Measurements from ENCODE around the gene CACNA2D3. TPM values are rescaled to one million over a fixed set of nuclear protein-coding genes. Genes with fewer than 3 reads are reported as not detected.

The CACNA2D3 gene
- total RNA-seq, 1 experiment from 2014 or later: 0.06 TPM

- DNase-seq (ENCODE audit: low read depth): no peak
Observed at GRCh38 chr3:54127499-54128056, 5.2 kb downstream of the CACNA2D3 start.

DNA sequence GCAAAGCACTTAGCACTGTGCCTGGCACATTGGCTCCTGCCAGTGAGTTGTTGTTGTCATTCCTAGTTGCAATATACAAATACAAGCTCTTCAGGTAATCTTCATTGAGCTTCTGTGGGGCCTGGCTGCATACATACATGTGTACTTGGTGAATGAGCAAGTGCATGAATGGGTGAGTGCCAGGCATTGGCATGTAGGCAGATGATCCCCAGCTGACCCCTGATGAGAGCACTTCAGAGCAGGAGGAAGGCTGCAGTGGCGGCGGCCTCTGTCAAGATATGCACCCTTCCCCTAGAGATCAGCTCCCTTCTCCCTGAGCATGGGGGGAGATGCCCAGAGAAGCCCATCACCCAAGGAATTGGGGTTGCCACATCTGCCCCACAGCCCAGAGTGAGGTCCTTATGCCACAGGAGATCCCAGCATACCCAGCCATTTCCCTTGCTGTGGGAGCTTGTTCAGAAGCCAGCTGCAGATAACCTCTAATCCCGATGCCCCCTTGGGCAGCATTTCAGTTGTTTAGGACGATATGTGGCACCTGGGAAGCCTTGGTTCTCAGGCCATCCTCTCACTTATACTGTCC, 8.8 kb downstream of the CACNA2D3 start:
- DNase-seq (ENCODE audit: low read depth): no peak

- no peak for DNase-seq (ENCODE audit: low read depth)
Observed at GRCh38 chr3:54131890-54132289, 9.5 kb downstream of the CACNA2D3 start.

- no peak for DNase-seq (ENCODE audit: low read depth)
Observed at GRCh38 chr3:54132685-54133084, 10.3 kb downstream of the CACNA2D3 start.

- no peak for DNase-seq (ENCODE audit: low read depth)
Observed at GRCh38 chr3:54133196-54133595, 10.8 kb downstream of the CACNA2D3 start.

- no peak for DNase-seq (ENCODE audit: low read depth)
Observed at GRCh38 chr3:54134155-54134554, 11.8 kb downstream of the CACNA2D3 start.

DNA sequence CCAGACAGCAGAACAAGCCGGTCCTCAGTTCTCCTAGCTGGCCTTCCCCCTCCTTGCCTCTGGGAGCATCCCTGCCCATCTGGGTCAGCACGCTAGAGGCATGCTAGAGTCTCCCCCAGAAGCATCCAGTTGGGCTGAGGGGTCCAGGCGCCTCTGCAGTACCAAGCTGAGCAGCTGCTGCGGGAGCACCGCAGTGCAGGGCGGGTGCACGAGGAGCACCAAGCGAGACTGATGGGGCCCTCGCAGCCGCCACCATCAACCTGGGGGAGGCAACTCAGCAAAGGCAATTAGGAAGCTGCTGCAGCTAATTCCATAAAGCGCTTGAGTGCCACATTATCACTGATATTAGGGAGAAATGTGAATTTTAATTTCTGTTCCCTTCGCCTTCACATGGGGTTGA, 12.4 kb downstream of the CACNA2D3 start:
- no peak for DNase-seq (ENCODE audit: low read depth)

- DNase-seq (ENCODE audit: low read depth): no peak
Observed at GRCh38 chr3:54137311-54137710, 15.0 kb downstream of the CACNA2D3 start.

- DNase-seq (ENCODE audit: low read depth): no peak
Observed at GRCh38 chr3:54138937-54139547, 16.7 kb downstream of the CACNA2D3 start.

- DNase-seq (ENCODE audit: low read depth): no peak
Observed at GRCh38 chr3:54139630-54140029, 17.3 kb downstream of the CACNA2D3 start.

DNA sequence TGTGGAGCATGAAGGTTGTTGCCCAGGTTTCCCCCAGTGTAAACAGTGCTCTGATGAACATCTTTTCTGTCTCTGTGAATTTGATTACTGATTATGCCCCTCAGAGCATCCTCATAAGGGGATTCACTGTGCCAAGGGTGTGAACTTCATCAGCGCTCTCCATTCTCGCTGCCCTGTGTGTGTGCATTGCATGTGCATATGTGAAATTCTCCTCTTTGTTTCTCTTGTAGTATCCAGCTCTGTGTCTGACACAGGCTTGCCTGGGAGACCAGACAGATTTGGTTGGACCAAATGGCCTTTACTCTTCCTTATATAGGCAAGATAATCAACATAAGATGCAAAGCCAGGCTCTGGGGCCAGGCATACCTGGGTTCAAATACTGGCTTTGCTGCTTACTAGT, 21.9 kb downstream of the CACNA2D3 start:
- no peak for DNase-seq (ENCODE audit: low read depth)

DNA sequence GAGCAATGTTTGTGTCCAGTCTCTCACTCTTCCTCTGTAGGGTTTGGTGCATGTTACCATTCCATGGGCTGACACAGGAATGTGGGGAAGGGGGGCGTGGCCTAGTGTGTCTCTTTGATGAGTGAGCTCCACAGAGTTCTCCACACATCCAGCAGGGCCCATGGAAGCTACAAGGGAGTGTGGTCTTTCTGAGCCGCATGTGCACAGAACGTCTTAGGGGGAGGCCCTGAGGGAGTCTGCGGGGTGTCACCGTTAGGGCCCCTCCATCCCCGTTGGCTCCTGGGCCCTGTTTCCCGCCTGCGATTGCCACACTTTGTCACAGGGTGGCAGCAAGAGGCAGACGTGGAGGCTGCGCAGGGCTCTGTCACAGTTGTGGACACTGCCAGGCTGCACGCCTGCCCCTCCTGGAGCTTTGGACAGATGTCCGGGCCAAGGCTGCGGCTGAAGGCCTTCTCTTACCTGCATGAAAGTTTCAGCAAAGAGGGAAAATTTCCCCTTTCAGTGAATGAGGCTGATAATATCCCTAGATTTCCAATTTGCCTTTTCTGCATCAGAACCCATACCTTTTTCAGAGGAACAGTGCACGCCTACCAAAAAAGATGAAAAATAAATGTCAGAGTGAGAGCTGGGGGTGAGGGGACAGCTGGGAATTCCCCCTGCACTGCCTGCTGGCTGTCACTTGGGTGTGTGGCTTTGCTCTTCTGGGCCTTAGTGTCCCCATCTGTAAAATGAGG, 24.3 kb downstream of the CACNA2D3 start:
- no peak for DNase-seq (ENCODE audit: low read depth)

- no peak for DNase-seq (ENCODE audit: low read depth)
Observed at GRCh38 chr3:54150864-54151467, 28.6 kb downstream of the CACNA2D3 start.

- DNase-seq (ENCODE audit: low read depth): no peak
Observed at GRCh38 chr3:54153477-54153876, 31.1 kb downstream of the CACNA2D3 start.

DNA sequence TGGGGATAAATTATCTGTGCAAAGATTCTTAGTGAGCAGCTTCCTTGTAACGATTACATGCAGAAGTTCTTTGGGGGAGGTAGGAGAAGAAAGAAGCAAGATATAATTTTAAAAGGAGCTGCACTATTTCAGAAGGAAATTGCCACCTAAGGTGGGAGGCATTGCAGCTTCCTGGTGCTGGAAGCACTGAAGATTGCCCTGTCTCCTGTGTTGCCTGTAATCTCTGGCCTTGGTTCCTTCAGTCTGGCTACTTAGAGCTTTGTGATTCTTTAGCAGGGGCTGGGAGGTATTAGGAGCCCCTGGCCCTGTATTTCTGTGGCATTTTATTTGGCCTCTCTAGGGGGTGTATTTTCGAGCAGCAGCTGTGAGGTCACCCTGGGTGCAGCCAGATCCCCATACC, 35.5 kb downstream of the CACNA2D3 start:
- DNase-seq (ENCODE audit: low read depth): no peak

DNA sequence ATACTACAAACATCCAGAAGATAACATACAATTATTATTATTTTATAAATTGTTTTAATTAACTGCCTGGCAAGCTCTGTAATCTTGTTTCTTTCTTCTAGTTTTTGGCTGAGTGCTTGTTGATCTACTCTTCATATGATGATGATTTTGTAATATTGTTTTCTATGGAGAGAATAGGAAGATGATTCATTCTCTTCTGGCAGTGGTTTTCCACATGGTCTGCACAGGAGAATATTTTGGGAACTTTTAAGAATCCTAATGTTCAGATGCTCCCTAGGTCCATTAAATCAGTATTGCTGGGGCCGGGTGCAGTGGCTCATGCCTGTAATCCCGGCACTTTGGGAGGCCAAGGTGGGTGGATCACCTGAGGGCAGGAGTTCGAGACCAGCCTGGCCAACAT, 37.6 kb downstream of the CACNA2D3 start:
- no peak for DNase-seq (ENCODE audit: low read depth)

DNA sequence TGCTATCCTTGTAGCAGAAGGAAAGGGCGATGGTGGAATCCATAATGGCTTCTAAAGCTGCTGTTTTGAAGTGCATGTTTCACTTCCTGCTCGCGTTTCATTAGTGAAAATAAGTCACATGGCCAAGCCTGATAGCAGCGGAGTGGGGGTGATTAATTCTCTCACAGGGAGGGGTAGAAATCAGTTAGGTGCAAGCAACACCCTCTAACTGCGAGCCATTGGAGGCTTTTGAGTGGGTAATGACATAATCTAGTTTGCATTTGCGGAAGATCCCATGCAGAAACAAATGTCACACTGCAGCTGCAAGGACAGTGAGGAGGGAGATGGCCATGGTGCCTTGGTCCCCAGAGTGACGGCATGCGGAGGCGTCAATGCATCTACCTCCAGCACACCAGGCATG, 41.1 kb downstream of the CACNA2D3 start:
- no peak for DNase-seq (ENCODE audit: low read depth)

DNA sequence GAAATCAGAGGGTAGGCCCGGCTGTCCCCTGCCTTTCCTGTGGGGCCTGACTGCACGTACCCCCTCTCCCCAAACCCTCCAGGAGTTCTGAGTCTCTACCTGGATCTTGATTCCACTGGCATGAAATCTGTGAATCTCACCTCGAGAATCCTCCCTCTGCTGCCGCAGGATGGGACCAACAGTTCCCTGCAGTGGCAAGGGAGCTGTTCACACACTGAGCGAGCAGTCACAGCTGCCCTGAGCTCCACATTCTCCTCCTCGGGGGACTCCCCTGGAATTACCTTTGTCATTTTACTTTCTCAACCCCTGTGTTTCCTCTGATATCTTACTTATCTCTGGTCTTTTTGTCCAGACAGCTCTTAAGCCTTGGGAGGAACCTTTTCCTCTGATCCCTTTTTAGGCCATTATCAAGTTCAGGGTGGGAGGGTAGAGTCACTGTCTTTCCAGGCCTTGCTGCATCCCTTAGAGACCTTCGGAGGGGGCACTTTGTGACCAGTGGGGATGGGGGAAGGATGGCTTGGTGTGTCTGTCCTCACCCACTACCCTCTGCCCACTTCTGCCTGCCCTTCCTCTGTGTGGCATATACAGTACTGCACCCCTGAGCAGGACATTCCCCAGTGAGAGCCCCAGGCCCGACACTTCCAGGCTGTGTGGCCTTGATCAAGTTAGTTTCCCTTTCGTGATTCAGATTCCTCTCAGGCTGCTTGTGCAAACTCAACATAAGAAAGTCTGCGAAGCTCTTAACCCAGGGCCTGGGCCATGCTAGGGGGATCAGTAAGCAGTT, 42.0 kb downstream of the CACNA2D3 start:
- DNase-seq (ENCODE audit: low read depth): no peak

GRCh38 chr3:54165865-54166264, 43.5 kb downstream of the CACNA2D3 start:
- DNase-seq (ENCODE audit: low read depth): no peak

DNA sequence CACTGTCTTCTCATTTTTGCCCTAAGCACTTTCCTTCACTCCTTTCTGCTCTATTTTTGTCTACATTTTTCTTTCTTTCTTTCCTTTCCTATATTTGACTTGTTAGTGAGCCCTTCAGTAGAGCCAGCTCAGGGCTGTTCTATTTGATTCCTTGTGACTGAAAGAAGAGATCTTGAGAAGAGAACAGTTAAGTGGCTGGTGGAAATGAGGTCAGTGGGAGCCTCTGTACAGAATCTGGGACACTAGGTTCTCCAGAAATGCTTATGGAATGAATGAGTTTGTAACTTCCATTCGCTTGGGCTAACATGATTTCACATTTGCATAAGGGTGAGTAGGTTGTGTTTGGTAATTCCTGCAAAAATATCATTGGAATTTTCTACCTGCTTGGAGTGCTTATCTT, 45.6 kb downstream of the CACNA2D3 start:
- no peak for DNase-seq (ENCODE audit: low read depth)

GRCh38 chr3:54168451-54168850, 46.1 kb downstream of the CACNA2D3 start:
- no peak for DNase-seq (ENCODE audit: low read depth)

DNA sequence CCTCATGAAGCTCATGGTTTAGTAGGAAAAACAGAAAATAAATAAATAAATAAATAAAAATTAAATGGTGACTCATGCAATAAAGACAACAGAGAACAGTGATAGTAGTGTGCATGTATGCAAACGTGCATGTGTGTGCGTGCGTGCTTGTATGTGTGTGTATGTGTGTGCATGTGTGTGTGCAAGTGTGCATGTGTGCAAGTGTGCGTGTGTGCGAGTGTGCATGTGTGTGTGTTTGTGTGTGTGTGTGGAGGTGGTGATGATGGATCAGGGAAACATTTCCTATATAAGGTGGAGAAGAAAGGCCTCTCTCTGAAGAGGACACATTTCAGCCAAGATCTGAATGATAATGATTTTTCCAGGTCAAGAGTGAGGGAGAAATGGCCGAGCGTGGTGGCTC, 47.2 kb downstream of the CACNA2D3 start:
- no peak for DNase-seq (ENCODE audit: low read depth)

All from LHCN-M2 (cell line).